Astrocyte of the cerebellum (primary cell): Measurements from ENCODE around the gene SRRM3.

Experiments used
- DNase-seq: peaks from one replicate; pipeline ENCODE4 v3.0.0-alpha.2; 2011; ENCODE audit warnings: low read depth
- H3K4me3 ChIP-seq: 2 replicates; pipeline ENCODE4 v1.5.1; 2011; ENCODE audit warnings: mild to moderate bottlenecking, low read depth, low read length, moderate library complexity
- in situ Hi-C: cut with HindIII; loops from 2 replicates; pipeline ENCODE4 v1.10.0; 2017; ENCODE audit warnings: low sequenced_read_pairs
- TF ChIP-seq, protein P1 (sequence below): IDR thresholded peaks from 2 replicates; pipeline ENCODE4 v1.5.1; 2012; ENCODE audit warnings: low read length, low read depth, moderate library complexity, mild to moderate bottlenecking; ENCODE audit errors: missing control alignments

SRRM3 gene

DNA sequence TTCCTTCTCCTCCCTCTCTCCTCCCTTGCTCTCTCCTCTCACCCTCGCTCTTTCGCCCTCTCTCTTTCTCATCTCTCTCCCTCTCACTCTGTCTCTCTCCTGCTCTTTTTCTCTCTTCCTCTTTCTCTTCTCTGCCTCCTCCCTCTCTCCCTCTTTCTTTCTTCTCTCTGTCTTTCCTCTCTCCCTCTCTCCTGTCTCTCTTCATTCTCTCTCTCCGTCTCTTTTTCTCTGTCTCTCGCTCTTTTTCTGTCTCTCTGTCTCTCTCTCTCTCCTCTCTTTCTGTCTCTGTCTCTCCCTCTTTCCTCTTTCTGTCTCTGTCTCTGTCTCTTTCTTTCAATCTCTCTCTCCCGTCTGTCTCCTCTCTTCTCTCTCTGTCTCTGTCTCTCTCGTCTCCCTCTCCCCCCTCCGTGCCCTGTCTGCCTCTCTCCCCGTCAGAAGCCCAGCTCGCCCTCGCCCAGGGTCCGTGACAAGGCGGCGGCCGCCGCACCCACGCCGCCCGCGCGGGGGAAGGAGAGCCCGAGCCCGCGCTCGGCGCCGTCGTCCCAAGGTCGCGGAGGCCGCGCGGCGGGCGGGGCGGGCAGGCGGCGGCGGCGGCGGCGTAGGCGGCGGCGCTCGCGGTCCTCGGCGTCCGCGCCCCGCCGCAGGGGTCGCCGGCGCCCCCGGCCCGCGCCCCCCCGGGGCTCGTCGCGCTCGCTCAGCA is 79.5 kb downstream of the SRRM3 start:
- in situ Hi-C loops = loop anchor here (10.0 kb wide), 1 partner anchor 56 kb away; no protein-coding TSS in a partner anchor
- H3K4me3 ChIP-seq = peak overlapping the region; percentile 12
- TF ChIP-seq, protein P1, sequence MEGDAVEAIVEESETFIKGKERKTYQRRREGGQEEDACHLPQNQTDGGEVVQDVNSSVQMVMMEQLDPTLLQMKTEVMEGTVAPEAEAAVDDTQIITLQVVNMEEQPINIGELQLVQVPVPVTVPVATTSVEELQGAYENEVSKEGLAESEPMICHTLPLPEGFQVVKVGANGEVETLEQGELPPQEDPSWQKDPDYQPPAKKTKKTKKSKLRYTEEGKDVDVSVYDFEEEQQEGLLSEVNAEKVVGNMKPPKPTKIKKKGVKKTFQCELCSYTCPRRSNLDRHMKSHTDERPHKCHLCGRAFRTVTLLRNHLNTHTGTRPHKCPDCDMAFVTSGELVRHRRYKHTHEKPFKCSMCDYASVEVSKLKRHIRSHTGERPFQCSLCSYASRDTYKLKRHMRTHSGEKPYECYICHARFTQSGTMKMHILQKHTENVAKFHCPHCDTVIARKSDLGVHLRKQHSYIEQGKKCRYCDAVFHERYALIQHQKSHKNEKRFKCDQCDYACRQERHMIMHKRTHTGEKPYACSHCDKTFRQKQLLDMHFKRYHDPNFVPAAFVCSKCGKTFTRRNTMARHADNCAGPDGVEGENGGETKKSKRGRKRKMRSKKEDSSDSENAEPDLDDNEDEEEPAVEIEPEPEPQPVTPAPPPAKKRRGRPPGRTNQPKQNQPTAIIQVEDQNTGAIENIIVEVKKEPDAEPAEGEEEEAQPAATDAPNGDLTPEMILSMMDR = no peak
- no peak for DNase-seq

DNA sequence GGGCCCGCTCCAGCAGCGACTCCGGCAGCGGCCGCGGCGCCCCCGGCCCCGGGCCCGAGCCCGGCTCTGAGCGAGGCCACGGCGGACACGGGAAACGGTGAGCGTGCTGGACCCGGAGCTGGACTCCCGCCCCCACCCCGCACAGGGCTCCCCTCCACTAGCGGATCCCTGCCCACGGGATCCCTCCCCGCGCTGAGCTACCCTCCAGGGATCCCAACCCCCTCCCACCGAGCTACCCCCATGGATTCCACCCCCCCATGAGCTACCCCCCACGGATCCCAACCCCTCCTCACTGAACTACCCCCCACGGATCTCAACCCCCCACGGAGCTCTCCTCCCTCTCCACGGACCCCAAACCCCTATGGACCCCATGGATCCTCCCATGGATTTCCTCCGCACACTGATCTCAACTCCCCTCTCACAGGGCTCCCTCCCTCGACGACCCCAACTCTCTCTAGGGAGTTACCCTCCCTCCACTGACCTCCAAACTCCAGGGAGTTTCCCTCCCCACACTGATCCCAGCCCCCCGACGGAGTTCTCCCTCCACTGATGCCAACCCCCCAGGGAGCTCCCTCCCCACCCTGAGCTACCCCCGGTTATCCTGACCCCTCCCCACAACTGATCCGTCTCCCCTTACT is 80.1 kb downstream of the SRRM3 start:
- TF ChIP-seq, protein P1 = no peak
- in situ Hi-C loops = loop anchor here (10.0 kb wide), 1 partner anchor 57 kb away; no protein-coding TSS in a partner anchor
- no peak for DNase-seq
- H3K4me3 ChIP-seq = peak overlapping the region; percentile 23

- H3K4me3 ChIP-seq = peak overlapping the region; percentile 23
- no peak for DNase-seq
- TF ChIP-seq, protein P1 = no peak
- in situ Hi-C loops = loop anchor here (10.0 kb wide), 1 partner anchor 58 kb away; no protein-coding TSS in a partner anchor
Measured at GRCh38 chr7:76282344-76283253, 80.9 kb downstream of the SRRM3 start.

DNA sequence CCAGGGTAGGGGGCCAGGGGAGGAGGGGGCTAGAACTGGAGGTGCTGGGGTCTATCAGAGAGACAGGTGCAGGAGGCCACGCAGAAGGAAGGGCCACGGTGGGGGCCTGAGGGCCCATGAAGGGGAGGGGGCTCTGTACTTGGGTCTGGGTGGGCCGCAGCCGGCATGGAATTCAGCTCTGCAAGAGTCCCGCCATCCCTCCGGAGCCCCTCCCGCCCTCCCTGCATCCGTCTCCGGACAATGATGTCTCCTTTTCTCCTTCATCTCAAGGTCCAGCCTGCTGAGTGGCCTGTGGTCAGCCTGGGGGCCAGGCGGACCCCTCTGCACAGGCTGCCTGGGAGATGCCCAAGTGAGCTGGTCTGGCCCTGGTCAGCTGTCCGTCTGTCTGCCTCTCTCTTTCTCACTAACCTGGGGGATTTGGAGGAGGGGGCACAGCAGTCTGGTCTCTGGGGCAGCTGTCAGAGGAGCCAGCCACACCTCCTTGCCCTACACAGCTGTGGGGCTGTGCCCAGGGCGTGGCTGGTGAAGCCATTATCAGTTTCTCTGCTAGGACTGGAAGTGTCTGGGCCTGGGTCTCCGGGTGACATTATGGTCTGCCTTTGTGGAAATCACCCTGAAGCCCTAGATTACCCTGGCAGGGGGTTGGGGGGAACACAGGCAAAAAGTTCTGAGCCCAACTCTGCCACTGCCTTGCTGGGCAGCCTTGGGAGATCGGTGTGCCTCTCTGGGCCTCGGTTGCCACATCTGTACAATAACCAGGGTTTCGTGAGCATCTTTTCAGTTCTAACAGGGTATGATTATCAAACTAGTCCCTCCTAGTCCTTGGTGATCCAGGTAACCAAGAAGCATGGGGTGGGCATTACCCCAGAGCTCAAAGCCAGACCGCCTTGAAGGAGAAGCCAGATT is 81.8 kb downstream of the SRRM3 start:
- in situ Hi-C loops = loop anchor here (10.0 kb wide), 1 partner anchor 59 kb away; no protein-coding TSS in a partner anchor
- no peak for DNase-seq
- H3K4me3 ChIP-seq = peak overlapping the region; percentile 22
- TF ChIP-seq, protein P1 = no peak

DNA sequence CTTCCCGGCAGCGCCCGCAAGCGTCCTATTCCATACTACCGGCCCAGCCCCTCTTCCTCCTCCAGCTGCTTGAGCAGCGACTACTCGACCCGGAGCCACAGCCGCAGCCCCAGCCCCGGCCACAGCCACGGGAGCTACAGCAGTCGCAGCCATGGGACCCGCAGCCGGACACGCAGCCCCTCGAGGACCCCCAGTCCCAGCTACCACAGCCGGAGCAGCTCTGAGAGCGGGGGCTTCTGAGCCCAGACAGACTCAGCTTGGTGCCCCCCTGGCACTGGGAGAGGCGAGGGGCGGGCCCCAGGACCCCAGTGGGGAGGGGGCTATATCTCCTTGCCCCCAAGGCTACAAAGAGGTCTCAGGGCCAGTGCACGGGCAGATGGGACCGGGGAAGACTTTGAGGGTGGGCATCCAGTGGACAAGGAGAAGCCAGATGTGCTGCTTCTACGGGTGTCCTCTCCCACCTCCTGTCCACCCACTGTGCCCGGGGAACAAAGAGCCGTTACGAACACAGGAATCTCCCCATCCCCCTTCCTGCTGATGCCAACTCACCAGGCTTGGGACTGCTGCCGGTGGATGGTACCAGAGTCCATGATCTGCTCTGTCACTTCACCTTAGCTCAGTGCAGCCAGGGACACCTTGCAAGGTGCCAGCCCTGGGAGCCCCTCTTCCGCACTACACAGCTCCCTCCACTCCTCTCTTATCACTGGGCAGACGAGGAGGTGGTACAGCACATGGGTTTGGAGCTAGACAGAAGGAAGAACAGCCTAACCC is 84.1 kb downstream of the SRRM3 start:
- in situ Hi-C loops = loop anchor here (10.0 kb wide), 1 partner anchor 61 kb away; no protein-coding TSS in a partner anchor
- TF ChIP-seq, protein P1 = no peak
- no peak for DNase-seq
- H3K4me3 ChIP-seq = no peak overlapping the region
